A172 (cell line): ENCODE results near the gene SEMA3G. TPM values are rescaled to one million over a fixed set of nuclear protein-coding genes. Genes with fewer than 3 reads are reported as not detected.
A peak's percentile ranks its signal among the peaks of the same experiment; 100 is the strongest.

Experiments
- DNase-seq: peaks from one replicate; pipeline ENCODE4 v3.0.0-alpha.2; 2015; ENCODE audit warnings: low spot score
- total RNA-seq: library from RNA; depleted of rRNA; stranded (reverse); fragments of >200 nt; shearing (Covaris generic); gene quantifications from 2 replicates; pipeline ENCODE4 v1.2.3, GENCODE V29; 2014

SEMA3G gene
- total RNA-seq, 1 experiment from 2014 or later, result 0.05 TPM

- DNase-seq, result no peak
Measured at GRCh38 chr3:52479877-52480575, 35.1 kb upstream of the SEMA3G start.

GRCh38 chr3:52479037-52479876, 34.4 kb upstream of the SEMA3G start:
- DNase-seq, result no peak

GRCh38 chr3:52477796-52478095, 32.8 kb upstream of the SEMA3G start:
- DNase-seq, result no peak

GRCh38 chr3:52477076-52477795, 32.3 kb upstream of the SEMA3G start:
- DNase-seq, result no peak

GRCh38 chr3:52473026-52473425, 28.1 kb upstream of the SEMA3G start:
- DNase-seq, result no peak

GRCh38 chr3:52472239-52473000, 27.5 kb upstream of the SEMA3G start:
- DNase-seq, result no peak

- DNase-seq, result no peak
Measured at GRCh38 chr3:52471371-52472238, 26.7 kb upstream of the SEMA3G start.

- DNase-seq, result no peak
Measured at GRCh38 chr3:52470920-52471319, 26.0 kb upstream of the SEMA3G start.

GRCh38 chr3:52469001-52469400, 24.1 kb upstream of the SEMA3G start:
- no peak for DNase-seq

- no peak for DNase-seq
Measured at GRCh38 chr3:52468336-52468735, 23.4 kb upstream of the SEMA3G start.

- DNase-seq, result no peak
Measured at GRCh38 chr3:52463416-52463815, 18.5 kb upstream of the SEMA3G start.

GRCh38 chr3:52461874-52462273, 17.0 kb upstream of the SEMA3G start:
- DNase-seq, result no peak

GRCh38 chr3:52458770-52459545, 14.1 kb upstream of the SEMA3G start:
- no peak for DNase-seq

- DNase-seq, result no peak
Measured at GRCh38 chr3:52458031-52458760, 13.3 kb upstream of the SEMA3G start.

- DNase-seq, result no peak
Measured at GRCh38 chr3:52456800-52457183, 11.9 kb upstream of the SEMA3G start.

GRCh38 chr3:52456169-52456799, 11.4 kb upstream of the SEMA3G start:
- DNase-seq, result no peak

- DNase-seq, result peak; percentile 46
Measured at GRCh38 chr3:52455283-52456168, 10.6 kb upstream of the SEMA3G start, which contains the start of gene NISCH. Gene NISCH (plus strand): TSS chr3:52455604. CDS start chr3:52455642, 38 bp downstream.

- DNase-seq, result no peak
Measured at GRCh38 chr3:52454938-52455282, 10.0 kb upstream of the SEMA3G start.
